GM12878 (cell line): ENCODE data around the gene SENP3. TPM values are rescaled to one million over a fixed set of nuclear protein-coding genes. Genes with fewer than 3 reads are reported as not detected.
A peak's percentile ranks its signal among the peaks of the same experiment; 100 is the strongest.

ENCODE experiments used
- ATAC-seq: fragments of 200-7000 bp; cut with Tn5 transposase; 3 replicates; pipeline ENCODE4 v1.9.1; 2020; ENCODE audit warnings: mild to moderate bottlenecking, moderate library complexity
- BruUV-seq: library from RNA; stranded (reverse); fragments of 400-500 nt; replicated peaks from 2 replicates; lab custom pipeline; 2021; lab: Mats Ljungman, UMichigan
- CTCF ChIA-PET: fragments of 300-600 bp; sonication (Branson Sonifier 250); formaldehyde crosslinking; extraction: SDS; loops from one replicate; lab custom pipeline; 2021; ENCODE audit warnings: inconsistent platforms; lab: Yijun Ruan, JAX
- POLR2A ChIA-PET: fragments of 350-600 bp; formaldehyde crosslinking; extraction: SDS; loops from one replicate; lab custom pipeline; 2021; ENCODE audit warnings: inconsistent platforms; lab: Charles Lee
- RAD21 ChIA-PET: fragments of 300-600 bp; sonication (Branson Sonifier 250); formaldehyde crosslinking; loops from one replicate; lab custom pipeline; 2023; ENCODE audit warnings: antibody characterized with exemption; ENCODE audit not compliant: unreplicated experiment; lab: Charles Lee
- SMC1A ChIA-PET: fragments of 300-600 bp; sonication (Branson Sonifier 250); formaldehyde crosslinking; loops from one replicate; lab custom pipeline; 2023; ENCODE audit not compliant: unreplicated experiment, uncharacterized antibody; lab: Charles Lee
- DNase-seq: peaks from one replicate; pipeline ENCODE4 v3.0.0-alpha.2; 2011; ENCODE audit warnings: low read depth, low spot score
- FAIRE-seq: peaks from 3 replicates; lab custom pipeline; 2011; peaks lifted over from hg19 to GRCh38; lab: Jason Lieb, UNC
- H2AFZ ChIP-seq: 2 replicates; pipeline ENCODE4 v1.6.0; 2011; ENCODE audit warnings: low read depth, low read length, control low read depth; ENCODE audit not compliant: control insufficient read depth
- H3K27ac ChIP-seq: 2 replicates; pipeline ENCODE4 v1.5.1; 2011; ENCODE audit warnings: control low read depth; ENCODE audit not compliant: control insufficient read depth, insufficient read depth
- H3K27me3 ChIP-seq, 2 experiments: replicated peaks in 1 of 2; 2 replicates each; pipeline versions ENCODE4 v1.6.0 to v1.6.1; 2011; ENCODE audit warnings: low read length in 1 of 2; ENCODE audit not compliant: control insufficient read depth in 2 of 2, insufficient read depth in 2 of 2
- H3K36me3 ChIP-seq, 2 experiments: 2 replicates each; pipeline ENCODE4 v1.5.1; 2011; ENCODE audit warnings: low read length in 1 of 2; ENCODE audit not compliant: control insufficient read depth in 2 of 2, insufficient read depth in 2 of 2
- H3K4me1 ChIP-seq: 2 replicates; pipeline ENCODE4 v1.6.1; 2011; ENCODE audit warnings: mild to moderate bottlenecking, low read length, moderate library complexity, mixed read lengths; ENCODE audit not compliant: control insufficient read depth, insufficient read depth
- H3K4me2 ChIP-seq: 2 replicates; pipeline ENCODE4 v1.6.0; 2011; ENCODE audit warnings: control low read depth; ENCODE audit not compliant: control insufficient read depth, insufficient read depth
- H3K4me3 ChIP-seq: fragments of 200-600 bp; sonication (generic); 2 replicates; pipeline ENCODE4 v1.5.1; 2016
- H3K79me2 ChIP-seq: 2 replicates; pipeline ENCODE4 v1.6.0; 2011; ENCODE audit warnings: low read length; ENCODE audit not compliant: control insufficient read depth, insufficient read depth
- H3K9ac ChIP-seq: 2 replicates; pipeline ENCODE4 v1.8.0; 2011; ENCODE audit warnings: low read length, control low read depth, mixed read lengths; ENCODE audit not compliant: control insufficient read depth, insufficient read depth
- H3K9me3 ChIP-seq: replicated peaks from 3 replicates; pipeline ENCODE4 v1.5.1; 2011; ENCODE audit warnings: mild to moderate bottlenecking, low read length; ENCODE audit not compliant: control insufficient read depth, insufficient read depth
- H4K20me1 ChIP-seq: 2 replicates; pipeline ENCODE4 v1.6.0; 2011; ENCODE audit not compliant: control insufficient read depth, insufficient read depth
- BCL3 ChIP-seq: IDR thresholded peaks from 2 replicates; pipeline ENCODE4 v1.6.1; 2011; ENCODE audit warnings: borderline replicate concordance, low read depth, mild to moderate bottlenecking, moderate library complexity, low read length; ENCODE audit not compliant: insufficient read depth, poor library complexity, severe bottlenecking
- CHD4 ChIP-seq: fragments of 200-600 bp; sonication (generic); IDR thresholded peaks from 2 replicates; pipeline ENCODE4 v1.6.1; 2016; ENCODE audit warnings: mild to moderate bottlenecking
- CREM ChIP-seq: IDR thresholded peaks from 2 replicates; pipeline ENCODE4 v1.6.1; 2014; ENCODE audit warnings: antibody characterized with exemption, low read depth
- FOS ChIP-seq: IDR thresholded peaks from 3 replicates; pipeline ENCODE4 v1.6.1; 2011; ENCODE audit warnings: borderline replicate concordance; ENCODE audit not compliant: insufficient read length; ENCODE audit errors: extremely low read depth
- HDGF ChIP-seq: fragments of 450-650 bp; IDR thresholded peaks from 2 replicates; pipeline ENCODE4 v1.6.1; 2016; ENCODE audit warnings: antibody characterized with exemption
- IRF3 ChIP-seq: fragments of 450-650 bp; IDR thresholded peaks from 2 replicates; pipeline ENCODE4 v1.6.1; 2014; ENCODE audit warnings: mild to moderate bottlenecking
- JUNB ChIP-seq: IDR thresholded peaks from 2 replicates; pipeline ENCODE4 v1.6.1; 2016; ENCODE audit warnings: antibody characterized with exemption, mild to moderate bottlenecking
- NBN ChIP-seq: fragments of 450-650 bp; IDR thresholded peaks from 2 replicates; pipeline ENCODE4 v1.6.1; 2016
- POLR2AphosphoS5 ChIP-seq: IDR thresholded peaks from 2 replicates; pipeline ENCODE4 v1.6.1; 2011; ENCODE audit warnings: mild to moderate bottlenecking, low read length, inconsistent platforms
- SIN3A ChIP-seq: IDR thresholded peaks from 2 replicates; pipeline ENCODE4 v1.6.1; 2012; ENCODE audit warnings: low read depth, low read length, improper control_type of control experiment
- SRF ChIP-seq, 2 experiments: IDR thresholded peaks; 2 replicates each; pipeline ENCODE4 v1.6.1; 2011; ENCODE audit warnings: low read depth in 2 of 2, low read length in 2 of 2, mild to moderate bottlenecking in 1 of 2, moderate library complexity in 1 of 2
- SUPT20H ChIP-seq: IDR thresholded peaks from 2 replicates; pipeline ENCODE4 v1.6.1; 2011; ENCODE audit warnings: low read depth, mild to moderate bottlenecking, low read length, moderate library complexity, borderline replicate concordance; ENCODE audit not compliant: control insufficient read depth
- TBL1XR1 ChIP-seq: IDR thresholded peaks from 2 replicates; pipeline ENCODE4 v1.6.1; 2012; ENCODE audit warnings: low read depth, low read length, improper control_type of control experiment
- WGBS: methylation state at CpG from one replicate; pipeline ENCODE4 v1.1.6; 2016; ENCODE audit warnings: low lambda C conversion rate; ENCODE audit not compliant: insufficient replicate concordance, insufficient coverage; ENCODE audit errors: missing lambda C conversion rate; 5-methylcytosine and 5-hydroxymethylcytosine counted together
- in situ Hi-C: fragments of 300-500 bp; cut with MboI; formaldehyde crosslinking; loops from 9 replicates; pipeline ENCODE4 v1.14.3; 2018; ENCODE audit warnings: mixed read lengths
- intact Hi-C: fragments of 100-400 bp; cut with micrococcal nuclease; formaldehyde crosslinking; loops from one replicate; pipeline ENCODE4 v1.14.2; 2022; ENCODE audit not compliant: unreplicated experiment
- polyA plus RNA-seq, 11 experiments: library from polyadenylated mRNA; depleted of rRNA in 4 of 11; unstranded in 6 of 11; stranded (reverse) in 5 of 11; fragments of >200 nt; fragmentation: Nextera tagmentation in 4 of 11; fragmentation: Illumina TruSeq in 1 of 11; extraction: Ambion mirVana in 4 of 11; extraction: Trizol in 1 of 11; gene quantifications; 1 replicate in 1 of 11; 2 replicates in 10 of 11; pipeline versions ENCODE4 v1.2.1 to v1.2.3, GENCODE V29; 2011 to 2016; ENCODE audit warnings: inconsistent platforms in 2 of 11, missing spikeins in 2 of 11, low read depth in 1 of 11
- total RNA-seq, 4 experiments: library from RNA; depleted of rRNA in 3 of 4; stranded (reverse); fragments of >200 nt in 3 of 4; fragmentation: Illumina TruSeq in 1 of 4; extraction: Trizol in 1 of 4; gene quantifications; 2 replicates each; pipeline versions ENCODE4 v1.2.1 to v1.2.3, GENCODE V29; 2013 to 2021
- TF ChIP-seq, protein P1 (sequence below): fragments of 450-650 bp; IDR thresholded peaks from 2 replicates; pipeline ENCODE4 v1.6.1; 2018; ENCODE audit warnings: mild to moderate bottlenecking, low read depth, moderate library complexity; ENCODE audit not compliant: partially characterized antibody

SENP3 gene
- total and polyA plus RNA-seq, 10 of the 15 experiments (the other 5 are each of a cell fraction or from before 2014, with no cell fraction given) = 1.8 to 113 (median 72.3) TPM

- Histone ChIP-seq H3K4me2 (peak overlapping the region; percentile 84; the same call in 1 of the 2 replicates), H3K9me3 (no peaks in the 10 kb centered on the region), H2AFZ (no peak overlapping the region), H3K9ac (peak overlapping the region; percentile 99), H3K27me3 (no peaks in the 10 kb centered on the region), H3K79me2 (peaks cover 57% of the 10 kb centered on the region), H3K4me3 (peak overlapping the region; percentile 93), H3K27ac (peak overlapping the region; percentile 97), H3K36me3 (peaks cover 37 to 52% of the 10 kb centered on the region in 2 experiments), H4K20me1 (peaks cover 25% of the 10 kb centered on the region), H3K4me1 (peaks cover 24% of the 10 kb centered on the region)
- in situ Hi-C loops (loop anchor here (25.0 kb wide), 1 partner anchor 536 kb away; the partner anchor contains the start of genes SLC16A11 and SLC16A13), intact Hi-C loops (loop anchor here (5.0 kb wide), 1 partner anchor 114 kb away; the partner anchor contains the start of genes TP53 and WRAP53)
- POLR2A ChIA-PET = interaction anchor here (0.5 to 5.1 kb wide), 9 partner anchors 11 to 268 kb away, joined by 3 to 39 read pairs (median 4); partner anchors contain the start of genes ACAP1, FXR2, MPDU1 and TMEM256
- peak; percentile 63 for ATAC-seq
- under 1% methylated on average over 52 of the region's 71 CpGs for WGBS
- no TSS peak for BruUV-seq
- no peak for DNase-seq
- CTCF ChIA-PET = interaction anchor here (0.7 to 2.0 kb wide), 3 partner anchors 10 to 113 kb away, joined by 3 to 5 read pairs (median 5); partner anchors contain the start of genes MPDU1 and TP53
- RAD21 ChIA-PET = interaction anchor here (0.7 to 2.8 kb wide), 6 partner anchors 10 to 114 kb away, joined by 3 to 9 read pairs (median 6); partner anchors contain the start of genes MPDU1, SAT2, SENP3 and TP53
- SMC1A ChIA-PET = interaction anchor here (0.7 to 2.2 kb wide), 3 partner anchors 10 to 114 kb away, joined by 3 to 7 read pairs (median 6); partner anchors contain the start of genes MPDU1, TP53 and WRAP53
- FAIRE-seq = no peak
- TF ChIP-seq CREM = peak; percentile 48; the same call in 1 of the 2 replicates
- TF ChIP-seq HDGF = peak; percentile 63
- peak; percentile 57; the same call in 1 of the 2 replicates for TF ChIP-seq NBN
- no peak for TF ChIP-seq FOS
- no peak for TF ChIP-seq BCL3
- TF ChIP-seq POLR2AphosphoS5 = peak; percentile 73; the same call in 1 of the 2 replicates
- TF ChIP-seq TBL1XR1 = 0 out of 2 replicates have a peak, but pooled peaks have one; percentile 2
- TF ChIP-seq CHD4 = no peak
- no peak for TF ChIP-seq JUNB
- peak; percentile 72; the same call in 1 of the 2 replicates for TF ChIP-seq SIN3A
- TF ChIP-seq, protein P1, sequence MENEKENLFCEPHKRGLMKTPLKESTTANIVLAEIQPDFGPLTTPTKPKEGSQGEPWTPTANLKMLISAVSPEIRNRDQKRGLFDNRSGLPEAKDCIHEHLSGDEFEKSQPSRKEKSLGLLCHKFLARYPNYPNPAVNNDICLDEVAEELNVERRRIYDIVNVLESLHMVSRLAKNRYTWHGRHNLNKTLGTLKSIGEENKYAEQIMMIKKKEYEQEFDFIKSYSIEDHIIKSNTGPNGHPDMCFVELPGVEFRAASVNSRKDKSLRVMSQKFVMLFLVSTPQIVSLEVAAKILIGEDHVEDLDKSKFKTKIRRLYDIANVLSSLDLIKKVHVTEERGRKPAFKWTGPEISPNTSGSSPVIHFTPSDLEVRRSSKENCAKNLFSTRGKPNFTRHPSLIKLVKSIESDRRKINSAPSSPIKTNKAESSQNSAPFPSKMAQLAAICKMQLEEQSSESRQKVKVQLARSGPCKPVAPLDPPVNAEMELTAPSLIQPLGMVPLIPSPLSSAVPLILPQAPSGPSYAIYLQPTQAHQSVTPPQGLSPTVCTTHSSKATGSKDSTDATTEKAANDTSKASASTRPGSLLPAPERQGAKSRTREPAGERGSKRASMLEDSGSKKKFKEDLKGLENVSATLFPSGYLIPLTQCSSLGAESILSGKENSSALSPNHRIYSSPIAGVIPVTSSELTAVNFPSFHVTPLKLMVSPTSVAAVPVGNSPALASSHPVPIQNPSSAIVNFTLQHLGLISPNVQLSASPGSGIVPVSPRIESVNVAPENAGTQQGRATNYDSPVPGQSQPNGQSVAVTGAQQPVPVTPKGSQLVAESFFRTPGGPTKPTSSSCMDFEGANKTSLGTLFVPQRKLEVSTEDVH = no peak
- no peak for TF ChIP-seq IRF3
- no peak for TF ChIP-seq SRF (IDR thresholded peaks at IDR 0.05; ENCODE audit: low read depth in 2 of 2, low read length in 2 of 2)
- TF ChIP-seq SUPT20H = no peak
Measured at GRCh38 chr17:7573324-7574080, 11.8 kb downstream of the SENP3 start.
